KBM-7 (cell line): ENCODE measurements around the gene CLDND1.
"Not testable (repeated sequence)": the region's sequence is repeated elsewhere in the genome, so short reads cannot be mapped to it uniquely, and the experiment has no call there.

ENCODE experiments used
- DNase-seq: peaks from one replicate; pipeline ENCODE4 v3.0.0-alpha.2; 2015
- in situ Hi-C: fragments of 300-500 bp; cut with MboI; formaldehyde crosslinking; loops from 2 replicates; pipeline ENCODE4 v1.14.3; 2020; ENCODE audit warnings: low sequenced_read_pairs, low pct_unique_long_range_greater_than_20kb, mixed read lengths

The CLDND1 gene

GRCh38 chr3:98522544-98523281, at the start of gene CLDND1:
CLDND1 (minus strand) TSS chr3:98522902; CDS start chr3:98521424, 1,478 bp downstream.
- in situ Hi-C loops, result no loop called here
- peak; percentile 96 for DNase-seq

DNA sequence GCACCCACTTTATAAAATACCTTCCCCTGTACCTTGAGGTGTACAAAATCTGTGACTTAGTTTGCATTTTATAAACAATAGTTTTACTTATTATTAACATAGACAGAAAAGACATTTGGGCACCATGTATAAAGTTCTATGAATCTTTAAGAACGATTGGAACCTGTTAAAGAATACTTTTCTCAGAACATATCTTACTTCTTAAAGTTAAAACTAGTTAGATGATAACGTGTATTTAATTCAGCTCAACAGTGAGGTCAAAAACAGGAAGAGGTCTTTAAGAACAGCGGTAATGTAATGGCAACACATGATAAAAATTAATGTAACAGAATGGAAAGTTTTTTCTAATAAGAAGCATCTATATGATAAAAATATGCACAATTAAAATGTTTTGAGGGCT, 45.7 kb upstream of the CLDND1 start:
- in situ Hi-C loops, result no loop called here
- DNase-seq, result no peak

GRCh38 chr3:98567666-98568270, 45.1 kb upstream of the CLDND1 start:
- in situ Hi-C loops, result no loop called here
- no peak for DNase-seq

DNA sequence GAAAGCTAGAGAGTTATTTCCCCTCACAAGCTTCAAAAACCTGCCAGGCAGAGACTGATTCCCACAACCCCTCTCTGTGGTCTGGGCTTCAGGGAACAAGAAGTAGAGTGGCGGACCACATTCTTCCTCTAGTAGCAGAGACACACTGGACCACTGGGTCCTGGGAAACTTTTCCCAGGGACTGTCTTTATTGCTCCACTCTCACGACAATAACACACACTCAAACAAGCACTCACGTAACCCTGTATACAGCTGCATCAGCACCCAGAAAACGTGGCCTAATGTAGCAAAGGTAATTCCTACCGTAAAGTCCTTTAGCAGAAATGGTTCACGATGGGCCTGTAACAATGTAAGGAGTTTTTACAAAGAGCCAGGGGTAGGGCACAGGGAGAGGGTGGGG, 43.1 kb upstream of the CLDND1 start:
- peak; percentile 45 for DNase-seq
- in situ Hi-C loops, result no loop called here

- in situ Hi-C loops, result no loop called here
- no peak for DNase-seq
These were observed 42.5 kb upstream of the CLDND1 start for GRCh38 chr3:98565237-98565643.

- in situ Hi-C loops, result no loop called here
- DNase-seq, result no peak
These were observed 41.7 kb upstream of the CLDND1 start for GRCh38 chr3:98564282-98565005.

DNA sequence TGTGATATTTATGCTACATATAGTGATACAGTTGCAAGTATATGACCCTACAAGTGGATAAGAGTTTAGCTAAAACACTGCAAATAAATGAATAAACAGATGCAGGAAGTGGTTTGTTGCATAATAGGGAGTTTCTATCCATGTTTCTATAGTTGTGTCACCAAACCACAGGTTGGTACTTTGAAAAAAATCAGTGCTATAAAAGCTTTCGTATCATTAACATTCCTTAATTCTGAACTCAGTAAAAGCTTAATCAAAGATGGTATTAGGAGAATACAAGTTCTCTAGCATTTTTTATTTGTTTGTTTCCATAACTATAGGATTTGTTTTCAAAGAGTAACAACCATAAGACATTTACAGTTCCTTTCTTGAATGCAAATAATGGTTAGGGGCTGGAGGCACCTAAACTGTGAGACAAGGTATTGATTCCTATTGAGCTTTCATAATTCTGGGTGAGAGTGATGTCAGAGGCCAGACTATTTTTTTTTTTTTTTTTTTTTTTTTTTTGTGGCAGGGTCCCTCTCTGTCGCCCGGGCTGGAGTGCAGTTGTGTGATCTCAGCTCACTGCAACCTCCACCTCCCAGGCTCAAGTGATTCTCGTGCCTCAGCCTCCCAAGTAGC, 41.1 kb upstream of the CLDND1 start:
- no peak for DNase-seq
- in situ Hi-C loops, result no loop called here

GRCh38 chr3:98561727-98562521, 39.2 kb upstream of the CLDND1 start:
- DNase-seq, result no peak
- in situ Hi-C loops, result no loop called here

DNA sequence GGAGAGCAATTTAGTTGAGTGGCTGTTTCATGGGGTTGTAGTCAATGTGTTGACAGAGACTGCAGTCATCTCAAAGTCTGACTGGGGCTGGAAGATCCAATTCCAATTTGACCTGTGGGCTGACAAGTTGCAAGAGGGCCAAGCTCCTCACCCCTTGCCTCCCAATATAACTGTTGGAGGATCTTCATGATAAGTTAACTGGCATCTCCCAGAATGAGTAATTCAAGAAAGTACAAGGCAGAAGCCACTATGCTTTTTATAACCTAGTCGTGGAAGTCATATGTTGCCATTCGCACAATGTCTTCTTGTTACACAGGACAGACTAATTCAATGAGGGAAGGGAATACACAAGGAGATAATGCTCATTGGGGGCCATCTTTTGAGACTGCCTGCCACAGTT, 38.2 kb upstream of the CLDND1 start:
- in situ Hi-C loops, result no loop called here
- DNase-seq, result no peak

GRCh38 chr3:98559769-98560168, 37.1 kb upstream of the CLDND1 start:
- in situ Hi-C loops, DNase-seq: not testable (repeated sequence)

DNA sequence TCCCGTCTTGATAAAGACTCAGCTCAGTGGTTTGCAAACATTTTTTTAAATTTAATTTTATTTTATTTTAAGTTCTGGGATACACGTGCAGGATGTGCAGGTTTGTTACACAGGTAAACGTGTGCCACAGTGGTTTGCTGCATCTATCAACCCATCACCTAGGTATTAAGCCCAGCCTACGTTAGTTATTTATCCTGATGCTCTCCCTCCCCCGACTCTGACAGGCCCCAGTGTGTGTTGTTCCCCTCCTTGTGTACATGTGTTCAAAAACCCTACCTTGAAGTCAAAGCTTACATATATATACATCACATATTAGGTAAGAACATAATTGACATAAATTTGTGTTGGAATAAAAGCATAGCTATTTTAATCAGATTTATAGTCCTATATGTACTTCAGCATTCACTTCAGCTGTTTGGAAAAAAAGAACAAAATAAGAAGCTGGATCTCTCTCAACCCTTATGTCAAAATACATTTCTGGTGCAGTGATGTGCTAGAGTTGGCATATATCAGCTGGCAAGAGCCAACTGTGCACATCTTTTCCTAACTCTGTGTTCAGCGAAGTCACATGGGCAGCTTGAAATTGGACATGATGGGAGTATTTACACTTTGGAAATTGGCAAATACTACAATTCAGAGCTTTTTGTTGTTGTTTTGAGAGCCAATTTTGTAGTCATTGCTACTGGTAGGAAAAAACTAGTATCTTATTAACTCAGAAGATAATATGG, 35.6 kb upstream of the CLDND1 start:
- in situ Hi-C loops, result no loop called here
- no peak for DNase-seq

- no peak for DNase-seq
- in situ Hi-C loops, result no loop called here
These were observed 34.8 kb upstream of the CLDND1 start for GRCh38 chr3:98557324-98558010.

- in situ Hi-C loops, result no loop called here
- peak; percentile 94 for DNase-seq
These were observed 33.7 kb upstream of the CLDND1 start for GRCh38 chr3:98556164-98557130.

GRCh38 chr3:98555025-98555379, 32.3 kb upstream of the CLDND1 start:
- DNase-seq, result no peak
- in situ Hi-C loops, result no loop called here

- no peak for DNase-seq
- in situ Hi-C loops, result no loop called here
These were observed 31.9 kb upstream of the CLDND1 start for GRCh38 chr3:98554580-98554979.

- in situ Hi-C loops, result no loop called here
- DNase-seq, result peak; percentile 87
These were observed 31.1 kb upstream of the CLDND1 start for GRCh38 chr3:98553753-98554152.

DNA sequence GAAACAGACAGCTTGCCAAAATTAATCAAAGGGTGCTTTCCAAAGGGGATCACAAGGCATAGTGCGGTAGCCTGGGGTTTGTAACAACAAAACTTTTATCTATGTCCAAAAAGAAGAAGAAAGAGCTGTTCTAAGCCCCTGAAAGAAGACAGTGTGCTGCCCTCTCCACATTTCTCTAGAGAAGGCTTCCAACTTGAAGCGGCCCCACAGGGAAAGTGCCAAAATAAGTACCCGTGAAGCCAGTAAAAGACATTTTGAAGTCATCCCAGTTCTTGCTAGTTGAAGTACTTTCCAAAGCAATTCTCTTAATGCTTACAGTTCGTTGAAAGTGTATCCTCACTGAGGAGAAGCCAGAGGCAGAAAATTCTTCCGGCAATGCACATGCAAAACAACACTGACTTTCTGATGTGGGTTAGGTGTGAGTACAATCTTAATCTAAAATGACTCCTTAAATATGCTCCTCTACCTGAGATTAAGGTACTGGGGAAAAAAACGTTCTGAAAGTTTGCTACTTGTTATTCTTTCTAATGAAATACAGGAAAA, 30.4 kb upstream of the CLDND1 start:
- DNase-seq, result no peak
- in situ Hi-C loops, result no loop called here
